ENCODE results near the gene SNAPC3.
"Not testable (repeated sequence)": the region's sequence is repeated elsewhere in the genome, so short reads cannot be mapped to it uniquely, and the experiment has no call there.

Gene SNAPC3

GRCh38 chr9:15401266-15401665 is 21.4 kb upstream of the SNAPC3 start:
- peak overlapping the region; percentile 35 for H3K27ac Mint-ChIP-seq
- no peak for ATAC-seq (ENCODE audit: low read depth)
- no peak overlapping the region for H3K4me3 Mint-ChIP-seq
- H3K4me1 Mint-ChIP-seq: no peaks in the 10 kb centered on the region
- peaks cover 5% of the 10 kb centered on the region for H3K9me3 Mint-ChIP-seq
- no peaks in the 10 kb centered on the region for H3K36me3 Mint-ChIP-seq
- no peak for DNase-seq (ENCODE audit: low spot score in 2 of 2)
- peaks cover 4% of the 10 kb centered on the region for H3K27me3 Mint-ChIP-seq

GRCh38 chr9:15403155-15403554 is 19.5 kb upstream of the SNAPC3 start:
- Mint-ChIP-seq H3K27me3 (peaks cover 4% of the 10 kb centered on the region), H3K4me3 (no peak overlapping the region), H3K36me3 (no peaks in the 10 kb centered on the region), H3K27ac (no peak overlapping the region), H3K4me1 (no peaks in the 10 kb centered on the region), H3K9me3 (peaks cover 5% of the 10 kb centered on the region)
- DNase-seq (ENCODE audit: low spot score in 2 of 2) (no peak), ATAC-seq (ENCODE audit: low read depth) (no peak)

GRCh38 chr9:15404171-15404570 is 18.5 kb upstream of the SNAPC3 start:
- DNase-seq (ENCODE audit: low spot score in 2 of 2): no peak
- Mint-ChIP-seq H3K9me3 (peaks cover 4% of the 10 kb centered on the region), H3K4me1 (no peaks in the 10 kb centered on the region), H3K36me3 (no peaks in the 10 kb centered on the region), H3K27me3 (peaks cover 4% of the 10 kb centered on the region), H3K27ac (no peak overlapping the region), H3K4me3 (no peak overlapping the region)
- ATAC-seq (ENCODE audit: low read depth): no peak

- Mint-ChIP-seq H3K4me3 (no peak overlapping the region), H3K27me3 (peaks cover 3% of the 10 kb centered on the region)
- peak in 1 of 2 donors; percentile 13 for DNase-seq (ENCODE audit: low spot score in 2 of 2)
Measured at GRCh38 chr9:15416880-15417279, 5.8 kb upstream of the SNAPC3 start.

GRCh38 chr9:15417626-15418025 is 5.0 kb upstream of the SNAPC3 start:
- H3K27ac Mint-ChIP-seq: no peak overlapping the region
- H3K4me3 Mint-ChIP-seq: no peak overlapping the region
- H3K36me3 Mint-ChIP-seq: no peaks in the 10 kb centered on the region
- peaks cover 3% of the 10 kb centered on the region for H3K4me1 Mint-ChIP-seq
- DNase-seq (ENCODE audit: low spot score in 2 of 2): no peak
- H3K27me3 Mint-ChIP-seq: peaks cover 2% of the 10 kb centered on the region
- no peaks in the 10 kb centered on the region for H3K9me3 Mint-ChIP-seq
- ATAC-seq (ENCODE audit: low read depth): no peak

More at GRCh38 chr9:15416880-15417279, 5.8 kb upstream of the SNAPC3 start:
- ATAC-seq (ENCODE audit: low read depth): no peak
- H3K9me3 Mint-ChIP-seq: no peaks in the 10 kb centered on the region
- H3K27ac Mint-ChIP-seq: no peak overlapping the region
- peaks cover 3% of the 10 kb centered on the region for H3K4me1 Mint-ChIP-seq
- H3K36me3 Mint-ChIP-seq: no peaks in the 10 kb centered on the region

- no peak overlapping the region for H3K27ac Mint-ChIP-seq
- no peak overlapping the region for H3K4me3 Mint-ChIP-seq
- DNase-seq (ENCODE audit: low spot score in 2 of 2) (no peak), ATAC-seq (ENCODE audit: low read depth) (no peak)
- H3K9me3 Mint-ChIP-seq: no peaks in the 10 kb centered on the region
- peaks cover 7% of the 10 kb centered on the region for H3K36me3 Mint-ChIP-seq
- peaks cover 2% of the 10 kb centered on the region for H3K27me3 Mint-ChIP-seq
- H3K4me1 Mint-ChIP-seq: peaks cover 14% of the 10 kb centered on the region
Measured at GRCh38 chr9:15420796-15421195, 1.9 kb upstream of the SNAPC3 start.

GRCh38 chr9:15421532-15421931 is 1.1 kb upstream of the SNAPC3 start:
- no peak for DNase-seq (ENCODE audit: low spot score in 2 of 2)
- Mint-ChIP-seq H3K9me3 (no peaks in the 10 kb centered on the region), H3K27me3 (peaks cover 2% of the 10 kb centered on the region), H3K4me3 (no peak overlapping the region), H3K4me1 (peaks cover 20% of the 10 kb centered on the region), H3K27ac (no peak overlapping the region), H3K36me3 (peaks cover 11% of the 10 kb centered on the region)
- no peak for ATAC-seq (ENCODE audit: low read depth)

- peaks cover 11% of the 10 kb centered on the region for H3K36me3 Mint-ChIP-seq
- H3K4me1 Mint-ChIP-seq: peaks cover 18% of the 10 kb centered on the region
- H3K9me3 Mint-ChIP-seq: no peaks in the 10 kb centered on the region
- peak overlapping the region; percentile 93 for H3K4me3 Mint-ChIP-seq
- H3K27me3 Mint-ChIP-seq: no peaks in the 10 kb centered on the region
- DNase-seq (ENCODE audit: low spot score in 2 of 2): no peak
- no peak for ATAC-seq (ENCODE audit: low read depth)
- peak overlapping the region; percentile 79 for H3K27ac Mint-ChIP-seq
Measured at GRCh38 chr9:15421990-15422371, 695 bp upstream of the SNAPC3 start.

GRCh38 chr9:15423231-15423985 is 732 bp downstream of the SNAPC3 start:
- Mint-ChIP-seq H3K9me3 (no peaks in the 10 kb centered on the region), H3K36me3 (peaks cover 15% of the 10 kb centered on the region), H3K27ac (peak overlapping the region; percentile 79), H3K27me3 (no peaks in the 10 kb centered on the region), H3K4me1 (peaks cover 18% of the 10 kb centered on the region), H3K4me3 (peak overlapping the region; percentile 93)
- DNase-seq (ENCODE audit: low spot score in 2 of 2) (no peak), ATAC-seq (ENCODE audit: low read depth) (no peak)

GRCh38 chr9:15426019-15426418 is 3.3 kb downstream of the SNAPC3 start:
- H3K4me1 Mint-ChIP-seq: peaks cover 26% of the 10 kb centered on the region
- no peaks in the 10 kb centered on the region for H3K9me3 Mint-ChIP-seq
- DNase-seq (ENCODE audit: low spot score in 2 of 2) (no peak), ATAC-seq (ENCODE audit: low read depth) (no peak)
- peaks cover 21% of the 10 kb centered on the region for H3K36me3 Mint-ChIP-seq
- H3K27me3 Mint-ChIP-seq: no peaks in the 10 kb centered on the region
- H3K27ac Mint-ChIP-seq: peak overlapping the region; percentile 91
- peak overlapping the region; percentile 70 for H3K4me3 Mint-ChIP-seq

GRCh38 chr9:15427702-15428101 is 5.0 kb downstream of the SNAPC3 start:
- H3K27me3 Mint-ChIP-seq; H3K4me3 Mint-ChIP-seq; H3K9me3 Mint-ChIP-seq; H3K27ac Mint-ChIP-seq; DNase-seq (ENCODE audit: low spot score in 2 of 2); ATAC-seq (ENCODE audit: low read depth): not testable (repeated sequence)
- Mint-ChIP-seq H3K4me1 (peaks cover 31% of the 10 kb centered on the region), H3K36me3 (peaks cover 24% of the 10 kb centered on the region)

- H3K4me1 Mint-ChIP-seq: peaks cover 20% of the 10 kb centered on the region
- no peak for DNase-seq (ENCODE audit: low spot score in 2 of 2)
Measured at GRCh38 chr9:15430920-15431844, 8.5 kb downstream of the SNAPC3 start.

GRCh38 chr9:15433191-15433590 is 10.5 kb downstream of the SNAPC3 start:
- Mint-ChIP-seq H3K9me3 (no peaks in the 10 kb centered on the region), H3K4me3 (no peak overlapping the region), H3K4me1 (peaks cover 18% of the 10 kb centered on the region), H3K27ac (peak overlapping the region; percentile 66), H3K36me3 (peaks cover 36% of the 10 kb centered on the region), H3K27me3 (no peaks in the 10 kb centered on the region)
- ATAC-seq (ENCODE audit: low read depth) (no peak), DNase-seq (ENCODE audit: low spot score in 2 of 2) (no peak)

More at GRCh38 chr9:15430920-15431844, 8.5 kb downstream of the SNAPC3 start:
- no peaks in the 10 kb centered on the region for H3K9me3 Mint-ChIP-seq
- peaks cover 36% of the 10 kb centered on the region for H3K36me3 Mint-ChIP-seq
- H3K4me3 Mint-ChIP-seq: no peak overlapping the region
- no peak for ATAC-seq (ENCODE audit: low read depth)
- H3K27ac Mint-ChIP-seq: peak overlapping the region; percentile 8
- no peaks in the 10 kb centered on the region for H3K27me3 Mint-ChIP-seq

- Mint-ChIP-seq H3K36me3 (peaks cover 37% of the 10 kb centered on the region), H3K27ac (no peak overlapping the region), H3K4me1 (peaks cover 16% of the 10 kb centered on the region), H3K9me3 (no peaks in the 10 kb centered on the region), H3K27me3 (no peaks in the 10 kb centered on the region), H3K4me3 (no peak overlapping the region)
- ATAC-seq (ENCODE audit: low read depth) (no peak), DNase-seq (ENCODE audit: low spot score in 2 of 2) (no peak)
Measured at GRCh38 chr9:15433661-15434060, 11.0 kb downstream of the SNAPC3 start.

Data from memory B cell (primary cell).